ENCODE data around the gene ACP1. TPM values are rescaled to one million over a fixed set of nuclear protein-coding genes. Genes with fewer than 3 reads are reported as not detected.

Gene ACP1
- total RNA-seq, result 102 TPM

DNA sequence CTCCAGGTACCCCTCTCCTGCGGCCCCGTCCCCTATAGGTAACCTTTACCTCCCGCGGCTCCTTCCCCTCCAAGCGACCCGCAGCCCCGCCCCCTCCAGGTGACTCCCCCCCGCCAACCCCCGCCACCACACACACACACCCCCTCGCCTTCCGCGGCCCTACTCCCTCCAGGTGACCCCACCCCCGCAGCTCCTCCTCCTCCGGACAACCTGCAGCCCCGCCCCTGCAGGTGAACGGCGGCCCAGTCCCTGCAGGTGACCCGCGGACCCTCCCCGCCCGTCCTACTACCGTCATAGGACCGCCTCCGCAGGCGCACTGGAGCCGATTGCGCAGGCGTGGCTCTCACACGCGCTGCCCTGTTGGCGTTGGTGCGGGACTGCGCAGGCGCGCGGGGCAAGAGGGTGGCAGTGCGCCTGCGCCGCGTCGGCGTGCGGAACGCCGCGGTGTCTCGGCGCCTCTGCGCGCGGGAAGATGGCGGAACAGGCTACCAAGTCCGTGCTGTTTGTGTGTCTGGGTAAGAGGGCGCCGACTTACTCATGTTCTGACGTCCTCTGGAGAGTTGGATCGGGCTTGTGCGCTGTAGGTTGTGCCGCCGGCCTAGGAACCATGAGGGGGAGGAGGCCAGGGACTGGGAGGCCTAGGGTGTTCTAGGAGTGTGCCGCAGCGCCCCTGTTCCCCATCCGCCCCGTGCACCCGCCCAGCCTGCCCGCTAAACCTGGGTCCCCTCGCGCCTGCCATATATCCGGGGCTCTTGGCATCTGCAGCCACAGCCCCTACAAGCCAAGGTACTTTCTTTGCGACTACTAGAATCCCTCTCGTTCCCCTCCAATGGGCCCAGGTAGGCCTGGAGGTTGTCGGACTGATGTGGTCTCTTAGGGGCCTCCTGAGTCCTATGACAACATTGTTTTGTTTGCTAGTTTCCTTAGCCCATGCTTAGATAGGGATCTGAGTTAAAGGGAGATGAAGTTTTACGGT, at the start of gene ACP1:
Gene ACP1 (plus strand): TSS at position 455 of the 976 bp plus-strand sequence. CDS start 18 bp downstream, at position 473.

DNA sequence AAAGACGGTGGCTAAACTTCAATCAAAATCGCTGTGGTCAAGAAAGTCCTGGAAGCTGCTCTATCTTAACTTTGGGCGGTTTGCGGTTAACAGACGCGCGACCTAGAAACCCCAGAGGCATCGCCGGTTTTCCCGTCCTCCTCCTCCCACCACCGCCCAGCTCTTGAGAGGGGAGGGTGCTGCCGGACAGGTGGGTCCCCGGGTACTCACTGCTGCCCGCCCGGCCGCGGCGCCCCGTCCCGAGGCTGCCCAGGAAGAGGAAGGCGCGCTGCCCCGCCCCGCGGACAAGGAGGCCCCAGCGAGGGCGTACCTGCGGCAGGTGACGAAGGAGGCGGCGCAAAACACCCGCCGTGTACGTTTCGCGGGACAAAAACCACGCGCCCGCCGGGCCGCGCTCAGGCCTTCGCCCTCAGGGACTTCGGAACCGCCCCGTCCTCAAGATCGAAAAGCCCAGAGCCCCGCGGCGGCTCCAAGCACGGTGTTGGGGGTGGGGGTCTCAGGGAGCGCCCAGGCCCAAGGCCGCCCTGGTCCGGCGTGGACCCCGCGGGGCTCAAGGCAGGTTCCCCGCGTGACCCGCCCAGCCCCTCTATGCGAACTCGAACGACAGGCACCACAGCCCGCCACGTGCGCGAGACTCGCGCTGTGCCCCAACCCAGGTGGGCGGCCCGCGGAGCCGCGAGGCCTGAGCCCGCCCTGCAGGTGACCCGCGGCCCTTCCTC, 814 bp upstream of the ACP1 start, which contains the start of gene SH3YL1:
Gene SH3YL1 (minus strand): TSS at position 259 of the 719 bp plus-strand sequence. CDS start 48 bp downstream, at position 211.

GRCh38 chr2:287911-288757, 23.4 kb downstream of the ACP1 start, which contains the start of gene ALKAL2:
TSS of gene ALKAL2 (minus strand) at chr2:288091. CDS start at chr2:287835, 256 bp downstream.

Other genes with a start within 250 kb of the ACP1 start
- gene FAM110C, start 218.4 kb upstream of the ACP1 start, total RNA-seq, result 2.8 TPM
- gene SH3YL1, start 915 bp upstream of the ACP1 start, total RNA-seq, result 166 TPM
- gene ALKAL2, start 23.1 kb downstream of the ACP1 start, total RNA-seq, result not detected

Data from parietal lobe (tissue), 1 donor.